Mucosa of stomach (tissue), 1 donor: ENCODE results near the gene STAC.
"Not testable (repeated sequence)": the region's sequence is repeated elsewhere in the genome, so short reads cannot be mapped to it uniquely, and the experiment has no call there.

ENCODE experiments used
- H3K27me3 ChIP-seq: one replicate; pipeline ENCODE4 v1.7.0; 2013; ENCODE audit warnings: mild to moderate bottlenecking, low read length; ENCODE audit not compliant: control insufficient read depth, insufficient read depth
- H3K36me3 ChIP-seq: one replicate; pipeline ENCODE4 v1.7.0; 2013; ENCODE audit warnings: low read length; ENCODE audit not compliant: control insufficient read depth, insufficient read depth
- H3K4me1 ChIP-seq: one replicate; pipeline ENCODE4 v1.7.0; 2013; ENCODE audit warnings: mild to moderate bottlenecking, low read length; ENCODE audit not compliant: control insufficient read depth, insufficient read depth
- H3K4me3 ChIP-seq: one replicate; pipeline ENCODE4 v1.7.0; 2013; ENCODE audit warnings: low read length
- H3K9ac ChIP-seq: one replicate; pipeline ENCODE4 v1.7.0; 2013; ENCODE audit warnings: mild to moderate bottlenecking, low read length, moderate library complexity
- H3K9me3 ChIP-seq: one replicate; pipeline ENCODE4 v1.7.0; 2013; ENCODE audit warnings: mild to moderate bottlenecking, low read length, moderate library complexity; ENCODE audit not compliant: control insufficient read depth
- donor health status: Pancreatic carcinoma.

STAC gene

GRCh38 chr3:36483709-36484108, 103.4 kb downstream of the STAC start:
- Histone ChIP-seq H3K9ac (no peak overlapping the region), H3K9me3 (no peaks in the 10 kb centered on the region), H3K4me1 (no peaks in the 10 kb centered on the region), H3K27me3 (no peaks in the 10 kb centered on the region), H3K4me3 (no peak overlapping the region), H3K36me3 (no peaks in the 10 kb centered on the region)

GRCh38 chr3:36484386-36484785, 104.1 kb downstream of the STAC start:
- Histone ChIP-seq H3K9me3 (no peaks in the 10 kb centered on the region), H3K27me3 (no peaks in the 10 kb centered on the region), H3K4me3 (no peak overlapping the region), H3K9ac (no peak overlapping the region), H3K4me1 (no peaks in the 10 kb centered on the region), H3K36me3 (no peaks in the 10 kb centered on the region)

- Histone ChIP-seq H3K4me1 (no peaks in the 10 kb centered on the region), H3K9me3 (no peaks in the 10 kb centered on the region)
Observed at GRCh38 chr3:36486009-36486795, 105.9 kb downstream of the STAC start.

GRCh38 chr3:36487616-36488015, 107.3 kb downstream of the STAC start:
- no peaks in the 10 kb centered on the region for H3K27me3 ChIP-seq
- H3K9me3 ChIP-seq, result no peaks in the 10 kb centered on the region
- no peaks in the 10 kb centered on the region for H3K36me3 ChIP-seq
- H3K4me3 ChIP-seq, result no peak overlapping the region
- no peak overlapping the region for H3K9ac ChIP-seq
- no peaks in the 10 kb centered on the region for H3K4me1 ChIP-seq

More at GRCh38 chr3:36486009-36486795, 105.9 kb downstream of the STAC start:
- Histone ChIP-seq H3K9ac (no peak overlapping the region), H3K27me3 (no peaks in the 10 kb centered on the region), H3K4me3 (no peak overlapping the region), H3K36me3 (no peaks in the 10 kb centered on the region)

GRCh38 chr3:36488077-36488789, 107.9 kb downstream of the STAC start:
- Histone ChIP-seq H3K4me1 (no peaks in the 10 kb centered on the region), H3K4me3 (no peak overlapping the region), H3K27me3 (no peaks in the 10 kb centered on the region), H3K36me3 (no peaks in the 10 kb centered on the region), H3K9ac (no peak overlapping the region), H3K9me3 (no peaks in the 10 kb centered on the region)

- Histone ChIP-seq H3K4me1 (no peaks in the 10 kb centered on the region), H3K9ac (no peak overlapping the region), H3K9me3 (no peaks in the 10 kb centered on the region), H3K36me3 (no peaks in the 10 kb centered on the region), H3K4me3 (no peak overlapping the region), H3K27me3 (no peaks in the 10 kb centered on the region)
Observed at GRCh38 chr3:36489101-36489500, 108.8 kb downstream of the STAC start.

GRCh38 chr3:36489679-36490425, 109.5 kb downstream of the STAC start:
- Histone ChIP-seq H3K4me1 (no peaks in the 10 kb centered on the region), H3K27me3 (no peaks in the 10 kb centered on the region), H3K4me3 (no peak overlapping the region), H3K9me3 (no peaks in the 10 kb centered on the region), H3K9ac (no peak overlapping the region), H3K36me3 (no peaks in the 10 kb centered on the region)

- no peaks in the 10 kb centered on the region for H3K9me3 ChIP-seq
- no peaks in the 10 kb centered on the region for H3K4me1 ChIP-seq
- no peak overlapping the region for H3K4me3 ChIP-seq
- no peaks in the 10 kb centered on the region for H3K36me3 ChIP-seq
- H3K27me3 ChIP-seq, result no peaks in the 10 kb centered on the region
- no peak overlapping the region for H3K9ac ChIP-seq
Observed at GRCh38 chr3:36493051-36493450, 112.7 kb downstream of the STAC start.

- H3K9ac ChIP-seq, result no peak overlapping the region
- H3K4me3 ChIP-seq, result no peak overlapping the region
- H3K36me3 ChIP-seq, result no peaks in the 10 kb centered on the region
- no peaks in the 10 kb centered on the region for H3K27me3 ChIP-seq
- no peaks in the 10 kb centered on the region for H3K9me3 ChIP-seq
- no peaks in the 10 kb centered on the region for H3K4me1 ChIP-seq
Observed at GRCh38 chr3:36494461-36495109, 114.3 kb downstream of the STAC start.

GRCh38 chr3:36496684-36497633, 116.7 kb downstream of the STAC start:
- Histone ChIP-seq H3K9me3 (no peaks in the 10 kb centered on the region), H3K9ac (no peak overlapping the region), H3K27me3 (no peaks in the 10 kb centered on the region), H3K4me3 (no peak overlapping the region), H3K4me1 (no peaks in the 10 kb centered on the region), H3K36me3 (no peaks in the 10 kb centered on the region)

GRCh38 chr3:36500053-36500452, 119.7 kb downstream of the STAC start:
- not testable (repeated sequence) for H3K4me3 ChIP-seq, H3K27me3 ChIP-seq, H3K4me1 ChIP-seq, H3K36me3 ChIP-seq, H3K9ac ChIP-seq, H3K9me3 ChIP-seq
